ENCODE results near the gene SPEM2.
A peak's percentile ranks its signal among the peaks of the same experiment; 100 is the strongest.
"Not testable (repeated sequence)": the region's sequence is repeated elsewhere in the genome, so short reads cannot be mapped to it uniquely, and the experiment has no call there.

SPEM2 gene

DNA sequence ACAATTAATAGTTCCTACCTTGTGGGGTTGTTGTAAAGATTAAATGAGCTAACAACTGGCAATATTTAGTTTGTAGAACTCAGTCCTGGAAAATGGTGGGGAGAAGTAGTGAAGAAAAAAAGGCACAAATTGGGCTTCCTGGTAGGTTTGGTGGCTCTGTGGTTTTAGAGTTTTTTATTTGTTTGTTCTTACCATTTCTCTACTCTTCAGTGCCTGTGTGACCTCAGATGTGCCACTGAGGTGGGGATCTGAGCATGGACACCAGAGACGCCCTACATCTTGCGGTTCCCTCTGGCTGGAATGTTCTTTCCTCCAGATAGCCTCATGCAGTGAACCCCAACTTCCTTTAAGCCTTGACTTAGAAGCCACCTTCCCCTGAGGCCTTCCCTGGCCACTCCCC is 46.3 kb downstream of the SPEM2 start:
- H3K4me3 ChIP-seq (ENCODE audit: low read depth, low read length): no peak overlapping the region
- no peak for DNase-seq
- TF ChIP-seq, protein P1, sequence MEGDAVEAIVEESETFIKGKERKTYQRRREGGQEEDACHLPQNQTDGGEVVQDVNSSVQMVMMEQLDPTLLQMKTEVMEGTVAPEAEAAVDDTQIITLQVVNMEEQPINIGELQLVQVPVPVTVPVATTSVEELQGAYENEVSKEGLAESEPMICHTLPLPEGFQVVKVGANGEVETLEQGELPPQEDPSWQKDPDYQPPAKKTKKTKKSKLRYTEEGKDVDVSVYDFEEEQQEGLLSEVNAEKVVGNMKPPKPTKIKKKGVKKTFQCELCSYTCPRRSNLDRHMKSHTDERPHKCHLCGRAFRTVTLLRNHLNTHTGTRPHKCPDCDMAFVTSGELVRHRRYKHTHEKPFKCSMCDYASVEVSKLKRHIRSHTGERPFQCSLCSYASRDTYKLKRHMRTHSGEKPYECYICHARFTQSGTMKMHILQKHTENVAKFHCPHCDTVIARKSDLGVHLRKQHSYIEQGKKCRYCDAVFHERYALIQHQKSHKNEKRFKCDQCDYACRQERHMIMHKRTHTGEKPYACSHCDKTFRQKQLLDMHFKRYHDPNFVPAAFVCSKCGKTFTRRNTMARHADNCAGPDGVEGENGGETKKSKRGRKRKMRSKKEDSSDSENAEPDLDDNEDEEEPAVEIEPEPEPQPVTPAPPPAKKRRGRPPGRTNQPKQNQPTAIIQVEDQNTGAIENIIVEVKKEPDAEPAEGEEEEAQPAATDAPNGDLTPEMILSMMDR (IDR thresholded peaks at IDR 0.05; ENCODE audit: low read depth, low read length): no peak
- H3K9me3 ChIP-seq (ENCODE audit: severe bottlenecking): no peaks in the 10 kb centered on the region
- no peaks in the 10 kb centered on the region for H3K27me3 ChIP-seq (ENCODE audit: insufficient read depth, low read depth, severe bottlenecking)
- H3K27ac ChIP-seq: no peak overlapping the region
- H3K36me3 ChIP-seq: peaks cover 2% of the 10 kb centered on the region

- H3K27ac ChIP-seq; DNase-seq; H3K27me3 ChIP-seq (ENCODE audit: insufficient read depth, low read depth, severe bottlenecking); H3K9me3 ChIP-seq (ENCODE audit: severe bottlenecking); H3K4me3 ChIP-seq (ENCODE audit: low read depth, low read length); H3K36me3 ChIP-seq: not testable (repeated sequence)
Measured at GRCh38 chr17:7474767-7475166, 49.4 kb downstream of the SPEM2 start.

DNA sequence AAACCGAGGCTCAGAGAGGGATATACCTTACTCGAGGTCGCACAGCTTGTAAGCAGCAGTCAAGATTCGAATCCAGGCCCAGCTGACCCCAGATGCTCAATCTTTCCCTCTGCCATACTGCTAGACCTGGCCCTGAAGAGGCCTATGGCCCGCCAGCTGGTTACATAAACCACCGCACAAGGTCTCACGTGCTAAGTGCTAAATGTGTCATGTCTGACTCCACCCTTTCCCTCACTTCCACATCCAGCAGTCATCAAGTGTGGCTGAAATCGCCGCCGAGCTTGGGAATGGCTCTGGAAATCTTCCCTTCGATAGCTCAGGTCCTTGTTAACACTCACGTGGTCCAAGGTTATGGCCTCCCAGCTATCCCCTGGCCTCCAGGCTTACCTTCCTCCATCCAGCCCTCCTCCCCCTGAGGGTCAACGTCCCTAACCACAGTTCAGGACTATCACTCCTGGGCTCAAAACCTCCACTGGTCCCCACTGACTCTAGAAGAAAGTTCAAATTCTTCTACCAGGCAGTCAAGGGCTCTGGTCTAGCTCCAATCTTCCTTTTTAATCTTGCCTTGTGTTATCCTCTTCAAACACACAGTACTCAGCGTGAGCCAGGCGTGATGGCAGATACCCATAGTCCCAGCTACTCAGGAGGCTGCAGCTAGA is 50.5 kb downstream of the SPEM2 start:
- Histone ChIP-seq H3K36me3 (no peaks in the 10 kb centered on the region), H3K27me3 (ENCODE audit: insufficient read depth, low read depth, severe bottlenecking) (no peaks in the 10 kb centered on the region), H3K4me3 (ENCODE audit: low read depth, low read length) (no peak overlapping the region), H3K9me3 (ENCODE audit: severe bottlenecking) (no peaks in the 10 kb centered on the region), H3K27ac (no peak overlapping the region)
- no peak for DNase-seq
- TF ChIP-seq, protein P1 (IDR thresholded peaks at IDR 0.05; ENCODE audit: low read depth, low read length): no peak

- no peak for DNase-seq
- Histone ChIP-seq H3K9me3 (ENCODE audit: severe bottlenecking) (no peaks in the 10 kb centered on the region), H3K4me3 (ENCODE audit: low read depth, low read length) (no peak overlapping the region), H3K27me3 (ENCODE audit: insufficient read depth, low read depth, severe bottlenecking) (no peaks in the 10 kb centered on the region), H3K36me3 (no peaks in the 10 kb centered on the region), H3K27ac (no peak overlapping the region)
- TF ChIP-seq, protein P1 (IDR thresholded peaks at IDR 0.05; ENCODE audit: low read depth, low read length): no peak
Measured at GRCh38 chr17:7476494-7476893, 51.1 kb downstream of the SPEM2 start.

DNA sequence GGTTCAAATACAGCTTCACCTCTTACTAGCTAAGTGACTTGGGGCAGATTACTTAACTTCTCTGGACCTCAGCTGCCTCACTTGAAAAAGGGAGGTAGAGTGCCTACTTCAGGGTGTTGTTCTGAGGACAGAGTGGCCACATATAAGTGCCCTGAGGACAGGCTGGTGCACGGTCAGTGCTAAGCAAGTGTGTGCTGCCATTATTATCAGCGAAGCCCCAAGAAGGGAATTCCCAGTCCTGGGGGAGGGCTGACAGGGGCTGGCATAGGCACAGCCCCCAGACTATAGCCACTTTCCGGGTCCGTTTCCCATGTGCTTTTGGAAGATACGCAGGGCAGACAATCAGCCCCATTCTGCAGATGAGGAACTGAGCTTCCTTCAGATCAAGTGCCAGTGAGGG is 51.5 kb downstream of the SPEM2 start:
- TF ChIP-seq, protein P1 (IDR thresholded peaks at IDR 0.05; ENCODE audit: low read depth, low read length): no peak
- Histone ChIP-seq H3K27ac (peak overlapping the region; percentile 97; the same call in 1 of the 2 replicates), H3K36me3 (no peaks in the 10 kb centered on the region), H3K27me3 (ENCODE audit: insufficient read depth, low read depth, severe bottlenecking) (no peaks in the 10 kb centered on the region), H3K9me3 (ENCODE audit: severe bottlenecking) (no peaks in the 10 kb centered on the region), H3K4me3 (ENCODE audit: low read depth, low read length) (no peak overlapping the region)
- no peak for DNase-seq

All from WERI-Rb-1 (cell line).